Hematopoietic multipotent progenitor cell treated with erythropoietin and hydrocortisone succinate and interleukin-3 and kit ligand, for 6 days (in vitro differentiated cells): ENCODE results near the gene ADGRD2.

Experiments used
- DNase-seq: peaks from one replicate; pipeline ENCODE4 v3.0.0-alpha.2; 2015

Gene ADGRD2

GRCh38 chr9:124481115-124481514 is 30.9 kb downstream of the ADGRD2 start:
- no peak for DNase-seq

GRCh38 chr9:124482431-124483031 is 32.3 kb downstream of the ADGRD2 start:
- no peak for DNase-seq

GRCh38 chr9:124483481-124483880 is 33.2 kb downstream of the ADGRD2 start:
- DNase-seq: no peak

- DNase-seq: no peak
Measured at GRCh38 chr9:124485201-124485600, 35.0 kb downstream of the ADGRD2 start.

- DNase-seq: no peak
Measured at GRCh38 chr9:124485936-124486335, 35.7 kb downstream of the ADGRD2 start.

- no peak for DNase-seq
Measured at GRCh38 chr9:124486778-124487259, 36.6 kb downstream of the ADGRD2 start.

- no peak for DNase-seq
Measured at GRCh38 chr9:124487260-124488182, 37.3 kb downstream of the ADGRD2 start.

- no peak for DNase-seq
Measured at GRCh38 chr9:124488641-124489210, 38.5 kb downstream of the ADGRD2 start.

- no peak for DNase-seq
Measured at GRCh38 chr9:124489222-124489621, 39.0 kb downstream of the ADGRD2 start.

- peak; percentile 56 for DNase-seq
Measured at GRCh38 chr9:124490004-124490403, 39.8 kb downstream of the ADGRD2 start.

GRCh38 chr9:124491049-124491975 is 41.1 kb downstream of the ADGRD2 start:
- no peak for DNase-seq

GRCh38 chr9:124492818-124493217 is 42.6 kb downstream of the ADGRD2 start:
- no peak for DNase-seq

- DNase-seq: no peak
Measured at GRCh38 chr9:124493218-124493617, 43.0 kb downstream of the ADGRD2 start.

- DNase-seq: peak; percentile 33
Measured at GRCh38 chr9:124493794-124494479, 43.7 kb downstream of the ADGRD2 start.

GRCh38 chr9:124495126-124496074 is 45.1 kb downstream of the ADGRD2 start:
- peak; percentile 72 for DNase-seq

GRCh38 chr9:124496075-124496449 is 45.8 kb downstream of the ADGRD2 start:
- DNase-seq: peak; percentile 35

- DNase-seq: no peak
Measured at GRCh38 chr9:124496463-124496862, 46.2 kb downstream of the ADGRD2 start.

- no peak for DNase-seq
Measured at GRCh38 chr9:124497441-124497840, 47.2 kb downstream of the ADGRD2 start.

- no peak for DNase-seq
Measured at GRCh38 chr9:124498040-124498439, 47.8 kb downstream of the ADGRD2 start.

- DNase-seq: no peak
Measured at GRCh38 chr9:124498499-124499146, 48.4 kb downstream of the ADGRD2 start.
